Activated CD4-positive, alpha-beta T cell treated with anti-CD3 and anti-CD28 coated beads, Interleukin-2, amount 50 U/mL, for 1 hour (primary cell): ENCODE results near the gene GALNT18.

Source experiments
- DNase-seq: peaks from one replicate; pipeline ENCODE4 v3.0.0-alpha.2; 2020

Gene GALNT18

DNA sequence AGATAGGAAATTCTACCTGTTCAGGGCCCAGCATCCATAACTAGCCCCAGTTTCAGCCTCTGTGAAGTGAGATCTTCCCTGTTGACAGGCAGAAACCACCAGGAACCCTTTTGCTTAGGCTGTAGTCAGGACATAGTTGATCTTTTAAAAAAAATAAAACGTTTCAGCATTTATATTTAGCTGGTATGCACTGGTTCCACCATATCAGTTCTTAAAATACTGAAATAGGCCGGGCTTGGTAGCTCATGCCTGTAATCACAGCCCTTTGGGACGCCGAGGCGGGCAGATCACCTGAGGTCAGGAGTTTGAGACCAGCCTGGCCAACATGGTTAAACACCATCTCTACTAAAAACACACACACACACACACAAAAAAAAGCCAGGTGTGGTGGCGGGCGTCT lies 35.3 kb downstream of the GALNT18 start:
- no peak for DNase-seq

DNA sequence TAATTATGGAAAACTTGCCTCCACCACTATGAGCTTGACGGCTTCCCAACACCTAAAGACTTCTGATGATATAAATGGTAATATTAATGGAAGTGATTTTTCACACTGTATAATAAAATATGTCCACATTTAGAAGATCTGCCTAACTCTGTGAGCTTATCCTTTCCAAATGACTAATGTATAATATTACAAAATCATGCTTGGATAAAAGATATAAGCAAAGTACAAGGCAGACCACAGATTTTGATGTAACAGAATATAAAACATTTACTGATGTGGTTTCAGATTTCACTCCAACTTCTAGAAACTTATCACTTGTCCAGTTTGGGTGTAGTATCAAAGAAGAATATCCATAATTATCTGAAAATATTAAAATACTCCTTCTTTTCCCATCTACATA lies 36.9 kb downstream of the GALNT18 start:
- DNase-seq = no peak

DNA sequence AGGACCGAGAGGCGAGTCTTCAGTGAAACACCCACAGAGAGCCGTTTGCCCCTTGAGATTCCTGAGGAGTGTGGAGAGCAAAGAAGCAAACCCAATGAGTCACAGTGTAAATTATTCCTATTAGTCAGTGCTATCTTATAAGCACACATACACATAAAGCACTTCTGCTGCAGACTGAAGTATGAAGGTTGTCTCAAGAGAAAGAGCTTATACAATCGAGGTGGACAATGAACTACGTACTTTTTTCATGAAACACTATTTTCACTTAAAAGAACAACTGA lies 37.3 kb downstream of the GALNT18 start:
- no peak for DNase-seq

DNA sequence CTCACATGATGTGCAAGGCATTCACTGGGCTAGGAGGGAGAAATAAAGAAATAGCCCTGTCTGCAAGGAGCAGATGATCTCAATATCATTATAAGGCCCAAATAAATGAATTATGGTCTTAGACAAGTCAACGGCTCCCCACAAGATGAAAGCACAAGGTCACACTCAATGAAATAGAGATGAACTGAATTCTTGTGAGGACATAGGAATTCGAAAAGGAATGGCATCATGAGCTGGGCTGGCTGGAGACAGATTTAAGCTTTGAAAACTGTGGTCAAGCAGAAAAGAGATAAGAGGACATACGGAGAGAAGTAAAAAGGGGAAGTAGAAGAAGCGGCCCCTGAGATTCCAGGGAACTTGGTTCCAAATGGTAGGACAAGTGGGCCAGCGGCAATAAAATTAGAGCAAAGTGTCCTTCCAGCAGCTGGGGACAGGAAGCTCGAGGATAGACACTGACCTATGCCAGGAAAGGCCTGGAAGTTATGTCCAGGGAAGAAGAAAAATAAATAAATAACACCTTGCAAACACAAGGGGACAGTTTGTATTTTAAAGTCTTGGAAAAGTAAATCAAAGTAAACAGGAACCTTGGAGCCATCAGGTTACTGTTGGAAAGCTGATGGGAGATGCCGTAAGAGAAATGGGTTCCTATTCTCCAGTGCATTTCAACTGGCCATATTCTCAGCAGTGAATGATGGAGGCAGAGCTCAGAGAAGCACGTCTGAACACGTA lies 37.8 kb downstream of the GALNT18 start:
- DNase-seq = no peak

DNA sequence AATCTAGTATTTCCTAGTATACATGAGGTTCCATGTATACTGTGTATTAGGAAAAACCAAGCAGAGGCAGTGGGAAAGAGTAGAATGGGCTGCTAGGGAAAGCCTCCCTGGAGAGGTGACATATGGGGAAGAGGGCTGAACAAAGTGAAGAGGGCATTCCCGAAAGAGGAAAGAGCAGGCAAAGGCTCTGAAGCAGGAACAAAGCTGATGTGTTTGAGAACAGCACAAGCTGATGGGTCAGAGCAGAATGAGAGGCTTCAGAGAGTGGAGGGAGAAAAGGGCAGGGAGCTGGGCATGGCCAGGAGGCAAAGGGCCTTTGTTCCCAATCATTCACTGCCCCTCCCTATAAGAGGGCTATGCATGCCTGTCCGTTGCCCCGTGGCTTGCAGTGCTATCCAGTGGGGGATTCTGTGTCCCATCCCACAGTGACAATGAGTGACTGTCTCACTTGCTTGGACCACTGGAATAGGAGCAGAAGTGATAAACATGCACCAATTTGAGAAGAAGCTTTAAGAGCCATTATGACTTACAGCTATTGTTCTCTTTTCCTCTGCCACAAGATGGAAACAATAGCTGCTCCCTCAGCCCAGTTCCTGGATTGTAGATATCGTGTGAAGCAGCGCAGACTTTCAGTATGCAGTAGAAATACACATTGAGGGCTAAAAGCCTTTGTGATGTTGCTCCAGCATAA lies 39.6 kb downstream of the GALNT18 start:
- no peak for DNase-seq

DNA sequence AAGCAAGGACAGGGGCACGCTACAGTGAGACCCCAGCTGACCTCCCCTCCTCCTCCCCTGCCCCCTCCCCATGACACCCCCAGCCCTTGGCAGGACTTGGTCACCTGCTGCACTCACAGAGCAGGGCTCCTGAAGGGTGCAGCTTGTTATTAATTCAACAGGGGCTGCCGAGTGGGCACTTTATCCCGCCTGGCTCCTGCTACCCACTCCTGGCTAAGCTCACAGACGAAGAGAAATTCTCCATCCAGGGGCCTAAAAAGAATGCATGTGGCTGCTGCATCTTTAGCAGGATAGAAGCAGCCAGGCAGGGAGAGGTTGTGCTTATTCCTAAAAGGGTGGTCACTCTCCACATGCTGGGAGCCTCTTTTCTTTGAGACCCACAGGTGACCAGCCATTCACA lies 40.3 kb downstream of the GALNT18 start:
- no peak for DNase-seq

DNA sequence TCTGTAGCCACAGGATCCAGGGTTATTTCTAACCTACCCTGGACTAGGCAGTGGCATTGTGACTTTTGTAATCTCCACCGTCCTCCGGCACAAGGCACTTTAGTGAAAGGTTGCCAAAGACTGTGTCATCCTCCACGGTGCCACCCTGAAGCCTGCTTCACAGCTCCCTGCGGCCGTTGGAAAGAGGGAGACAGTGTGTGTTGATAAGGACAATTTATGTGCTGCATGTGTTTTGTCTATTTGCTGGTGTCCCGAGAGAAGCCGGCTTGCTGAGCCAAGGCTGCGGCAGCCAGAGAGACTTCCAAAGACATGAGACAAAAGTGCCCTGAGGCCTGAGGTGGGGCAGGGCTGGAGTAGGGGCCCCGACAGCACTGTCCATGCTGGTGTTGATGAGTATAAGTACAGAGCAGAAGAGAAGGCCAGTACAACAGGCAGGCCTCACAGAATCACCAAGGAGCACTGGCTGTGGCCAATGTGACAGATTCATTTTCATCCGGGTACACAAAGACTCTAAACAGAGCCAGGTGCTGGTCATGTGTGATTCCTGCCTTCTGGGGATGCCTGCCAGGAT lies 40.9 kb downstream of the GALNT18 start:
- DNase-seq = no peak

DNA sequence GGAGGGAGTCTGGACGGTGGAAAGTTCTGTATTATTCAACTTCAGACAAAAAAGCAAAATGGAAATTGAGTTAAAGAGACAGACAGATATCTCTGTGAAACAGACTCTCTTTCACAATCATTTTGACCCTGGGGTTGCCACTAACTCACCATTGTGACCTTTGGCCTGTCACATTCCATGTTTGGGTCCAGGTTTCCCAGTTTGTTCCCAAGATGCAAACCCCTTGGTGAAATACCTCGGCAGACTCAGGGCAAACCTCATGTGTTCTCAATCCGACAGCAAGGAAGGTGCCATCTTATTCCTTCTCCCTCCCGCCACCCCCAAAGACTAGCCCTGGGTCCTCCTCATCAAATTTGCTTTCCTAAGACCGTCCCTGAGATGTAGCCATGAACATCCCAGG lies 41.8 kb downstream of the GALNT18 start:
- no peak for DNase-seq

DNA sequence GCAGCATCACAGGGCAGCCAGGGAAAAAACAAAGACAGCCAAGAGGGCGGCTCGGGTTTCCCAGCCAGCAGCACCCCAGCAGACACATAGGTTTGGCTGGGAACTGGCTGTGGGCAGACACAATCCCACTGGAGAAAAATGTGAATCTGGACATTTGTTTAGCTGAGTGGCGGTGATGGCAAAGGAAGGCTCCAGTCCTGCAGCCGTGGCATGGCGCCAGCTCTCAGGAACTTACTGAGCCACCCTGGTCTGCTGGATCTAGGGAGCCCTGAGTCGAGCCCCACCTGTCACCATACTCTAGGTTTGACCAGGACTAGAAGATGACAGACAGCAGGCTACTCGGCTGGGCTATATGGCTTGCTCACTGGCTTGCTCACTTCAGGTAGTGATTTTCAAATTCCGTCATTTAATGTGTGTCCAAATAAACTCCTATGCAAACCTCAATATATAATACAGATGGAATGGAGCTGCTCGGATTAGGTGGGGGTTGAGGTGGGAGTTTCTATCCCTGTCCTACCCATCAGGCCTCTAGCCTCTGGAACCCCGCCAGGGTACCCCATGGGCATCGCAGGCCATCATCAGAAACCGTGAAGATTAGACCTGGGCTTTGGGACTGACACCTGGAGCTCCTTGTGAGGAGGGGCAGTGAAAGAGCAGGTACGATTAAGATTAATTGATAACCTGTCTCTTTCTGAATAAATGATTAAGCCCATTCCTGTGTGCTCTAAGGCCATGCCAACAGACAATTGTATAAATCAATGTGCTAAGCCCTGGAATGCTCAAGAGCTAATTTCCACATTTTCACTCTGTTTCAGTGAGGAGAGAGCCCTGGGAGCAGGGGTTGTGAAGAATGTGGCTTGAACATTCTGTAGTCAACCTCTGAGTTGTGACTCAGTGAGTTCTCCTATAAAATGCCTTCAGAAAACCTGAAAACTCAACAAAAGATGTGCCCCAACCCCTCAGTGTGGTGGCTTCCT lies 42.5 kb downstream of the GALNT18 start:
- no peak for DNase-seq

DNA sequence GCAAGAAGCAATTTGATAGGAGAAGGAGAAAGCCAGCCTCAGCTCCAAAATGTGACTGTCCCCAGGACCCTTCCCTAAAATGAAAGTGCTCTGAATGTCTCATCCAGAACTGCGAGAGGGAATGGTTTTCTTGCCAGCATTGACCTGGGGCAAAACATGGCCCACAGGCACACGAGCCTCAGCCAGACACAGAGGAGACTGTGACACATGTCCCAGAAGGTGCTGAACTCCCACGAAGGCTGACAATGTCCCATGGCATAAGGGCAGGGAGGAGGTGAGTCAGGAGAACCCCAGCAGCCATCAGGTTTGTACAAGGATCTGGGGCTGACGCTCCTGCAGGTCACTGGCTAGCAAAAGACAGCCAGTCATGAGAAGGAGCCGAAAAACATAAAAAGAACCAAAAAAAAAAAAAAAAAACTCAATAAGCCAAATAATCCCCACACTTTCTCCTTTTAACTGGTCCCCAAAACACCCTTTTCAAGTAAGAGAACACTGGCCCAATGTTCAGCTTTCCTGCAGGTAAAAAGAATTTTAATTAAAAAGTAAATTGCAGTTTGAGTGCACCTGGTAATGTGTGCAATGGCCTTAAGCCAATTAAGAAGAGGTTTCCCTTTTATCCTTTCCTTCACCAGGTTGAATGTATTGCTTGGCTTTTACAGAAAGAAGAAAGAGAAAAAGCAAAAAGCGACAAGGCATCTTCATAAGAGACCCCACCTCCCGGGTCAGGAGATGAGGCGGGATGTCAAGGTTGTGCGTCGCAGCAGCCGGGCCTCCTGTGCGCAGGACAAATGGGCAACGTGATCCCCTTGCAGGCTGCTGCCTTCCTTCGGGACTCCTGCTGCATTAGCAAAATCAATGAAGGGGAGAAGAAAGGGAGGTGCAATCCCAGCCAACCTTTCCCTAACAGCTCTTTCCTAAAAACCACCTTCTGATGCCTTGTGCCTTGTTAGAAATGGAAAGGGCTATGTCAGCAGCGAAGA lies 43.6 kb downstream of the GALNT18 start:
- DNase-seq = no peak

DNA sequence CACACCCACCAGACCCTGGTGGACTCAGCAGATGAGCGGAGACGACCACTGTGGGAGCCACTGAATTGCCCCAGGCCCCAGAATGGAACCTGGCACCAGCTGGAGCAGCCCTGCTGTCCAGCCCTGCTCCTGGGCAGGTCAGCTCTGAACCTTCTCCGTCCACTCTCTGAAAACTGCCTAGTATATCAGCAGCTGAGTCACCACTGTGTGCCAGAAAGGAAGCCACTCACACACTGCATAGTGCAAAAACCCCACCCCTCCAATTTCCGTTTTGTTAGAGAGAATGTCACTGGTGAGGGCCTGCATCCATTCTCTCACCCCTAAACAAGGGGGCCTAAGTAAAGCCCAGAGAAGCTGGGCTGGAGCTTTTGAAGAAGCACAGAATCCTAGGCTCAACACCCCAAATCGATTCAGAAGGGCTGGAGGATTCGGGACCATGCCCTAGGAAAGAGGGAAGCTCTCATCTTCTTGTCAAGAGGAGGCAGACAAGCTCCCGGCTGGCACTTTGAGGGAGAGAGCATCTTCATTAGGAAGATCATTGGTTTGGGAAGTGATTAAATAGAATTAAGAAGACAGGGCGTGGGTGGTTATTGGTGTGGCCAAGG lies 44.5 kb downstream of the GALNT18 start:
- DNase-seq = no peak

DNA sequence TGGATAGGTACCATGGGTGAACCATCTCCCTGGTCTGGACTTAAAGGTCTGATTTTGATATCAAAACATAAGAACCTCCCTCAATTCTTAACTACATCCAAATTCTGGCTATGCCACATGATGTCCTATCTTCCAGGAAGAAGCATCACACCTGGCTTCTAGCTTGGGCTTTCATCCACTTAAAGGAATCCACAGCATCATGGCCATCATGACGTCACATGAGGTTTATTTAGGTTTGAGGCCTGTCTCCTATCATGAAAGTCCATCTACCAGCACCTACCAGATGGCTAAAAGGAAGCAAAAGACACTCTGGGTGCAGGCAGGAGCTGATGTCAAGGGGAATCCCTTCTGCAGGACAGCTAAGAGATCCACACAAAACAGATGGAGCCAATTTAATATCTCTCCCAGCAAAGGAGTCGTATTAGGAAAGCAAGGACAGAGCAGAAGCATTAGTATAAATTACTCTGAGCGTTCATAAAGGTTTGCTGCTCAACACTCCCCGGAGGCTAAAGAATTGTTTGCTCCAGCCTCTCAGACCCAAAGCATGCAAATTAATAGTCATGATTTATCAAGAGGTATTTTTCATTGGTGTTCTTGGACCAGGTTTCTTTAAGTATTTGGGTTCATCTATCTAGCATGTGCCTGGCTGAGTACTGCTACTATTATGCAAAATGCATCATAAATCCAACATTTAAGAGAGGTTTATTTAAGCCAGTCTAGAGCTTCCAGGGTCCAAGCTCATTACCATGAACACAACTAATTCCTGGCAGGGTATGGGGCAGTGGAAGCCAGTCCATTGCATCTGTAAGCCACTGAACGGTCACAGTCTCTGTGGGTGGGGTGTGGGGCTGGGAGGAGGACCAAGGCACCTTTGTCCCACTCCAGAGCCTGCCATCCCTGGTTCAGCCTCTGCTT lies 47.2 kb downstream of the GALNT18 start:
- no peak for DNase-seq

DNA sequence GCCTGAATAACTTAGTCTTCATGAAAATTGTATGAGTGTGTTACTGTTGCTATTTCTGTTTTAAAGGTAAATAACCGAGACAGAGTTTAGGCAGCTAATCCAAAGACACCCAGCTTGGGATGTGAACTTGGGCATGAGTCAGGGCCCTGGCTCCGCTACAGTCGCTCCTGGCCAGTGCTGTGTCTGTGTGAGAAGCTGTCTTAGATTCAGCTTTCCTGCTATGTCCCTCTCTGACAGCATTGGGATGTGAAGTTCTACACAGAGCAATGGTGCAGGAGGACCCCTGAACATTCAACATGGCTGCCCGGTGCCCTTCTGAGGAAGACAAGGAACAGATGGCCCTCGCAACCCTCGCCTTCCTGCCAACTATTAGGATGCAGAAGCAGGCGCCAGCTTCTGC lies 49.4 kb downstream of the GALNT18 start:
- DNase-seq = no peak

DNA sequence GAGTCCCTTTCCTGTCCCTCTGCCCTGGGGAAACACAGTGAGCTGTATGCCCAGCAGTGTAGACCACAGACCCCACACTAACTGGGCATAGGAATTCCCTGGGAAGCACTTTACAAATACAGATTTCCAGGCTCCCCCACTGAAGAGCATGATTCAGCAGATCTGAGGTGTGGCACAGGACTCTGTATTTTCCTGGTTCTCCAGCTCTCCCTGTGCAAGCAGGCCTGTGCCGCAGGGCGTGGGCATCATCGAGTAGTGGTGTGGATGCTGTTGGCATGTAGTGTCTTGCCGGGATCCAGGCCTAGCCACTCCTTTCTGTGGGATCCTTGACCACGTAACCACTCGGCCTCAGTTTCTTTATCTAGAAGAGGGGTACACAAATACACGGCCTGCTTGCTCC lies 49.9 kb downstream of the GALNT18 start:
- no peak for DNase-seq

DNA sequence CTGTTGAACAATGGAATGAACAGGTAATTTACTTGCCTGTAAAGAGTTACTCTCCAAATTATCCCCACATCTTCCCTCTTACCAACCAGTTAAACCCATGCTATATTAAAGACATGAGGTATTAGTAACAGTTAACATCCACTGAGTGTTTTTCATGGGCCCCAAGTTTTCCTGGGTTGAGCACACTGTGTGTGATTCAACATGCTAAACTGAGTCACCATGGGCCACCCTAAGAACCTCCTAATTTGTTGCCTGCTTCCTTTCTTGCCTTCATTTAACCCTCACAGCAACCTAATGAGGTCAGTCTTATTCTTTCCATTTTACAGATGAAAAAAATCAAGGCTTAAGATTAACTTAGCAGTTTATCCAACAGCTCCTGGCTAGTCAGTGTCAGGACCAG lies 51.0 kb downstream of the GALNT18 start:
- DNase-seq = no peak

DNA sequence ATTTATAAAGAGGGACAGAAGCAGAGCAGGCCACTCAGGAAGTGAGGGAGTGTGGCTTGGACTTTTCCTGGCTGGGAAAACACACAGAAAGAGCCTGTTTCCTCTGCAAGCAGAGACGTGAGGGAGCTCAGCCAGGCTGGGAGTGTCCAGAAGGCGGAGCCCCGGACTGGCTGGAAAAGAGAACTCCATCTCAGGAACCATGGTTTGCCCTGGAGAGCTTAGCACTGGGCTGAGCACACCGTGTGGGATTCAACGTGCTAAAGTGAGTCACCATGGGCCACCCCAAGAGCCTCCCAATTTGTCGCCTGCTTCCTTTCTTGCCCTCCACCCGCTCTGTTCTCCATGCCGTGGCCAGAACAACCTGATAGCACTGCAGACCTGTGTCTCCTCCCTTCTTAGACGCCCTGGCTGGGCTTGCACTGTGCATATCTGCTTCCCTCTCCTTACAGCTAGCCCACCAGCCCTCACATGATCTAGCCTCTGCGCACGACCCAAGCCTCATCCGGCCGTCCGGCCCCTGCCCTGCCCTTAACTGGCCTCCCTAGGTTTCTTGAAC lies 51.8 kb downstream of the GALNT18 start:
- no peak for DNase-seq

DNA sequence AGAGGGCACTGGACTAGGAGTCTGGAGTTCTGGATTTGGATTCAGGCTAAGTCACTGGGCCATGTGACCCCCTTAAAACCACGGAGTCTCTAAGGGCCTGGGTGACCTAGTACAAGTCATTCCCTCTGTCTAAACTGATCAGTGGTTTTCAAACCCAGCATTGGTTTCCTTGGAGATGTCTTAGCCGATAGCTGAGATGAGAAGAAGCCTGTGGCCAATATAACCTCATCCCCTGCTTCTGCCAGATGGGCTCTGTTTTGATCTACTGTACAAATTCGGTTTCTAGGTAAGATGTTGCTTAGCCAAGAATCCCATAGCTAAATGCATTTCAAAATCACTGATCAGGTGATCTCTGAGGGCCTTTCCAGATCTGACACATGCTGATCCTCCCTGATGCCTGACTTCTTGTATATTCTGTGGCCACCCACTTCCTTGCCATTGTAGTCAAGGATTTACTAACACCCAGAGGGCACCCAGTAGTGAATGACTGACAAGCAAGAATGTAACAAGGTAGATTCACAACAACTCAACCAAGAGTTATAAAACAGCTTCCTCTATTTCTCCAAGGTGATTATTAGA lies 53.1 kb downstream of the GALNT18 start:
- DNase-seq = no peak

DNA sequence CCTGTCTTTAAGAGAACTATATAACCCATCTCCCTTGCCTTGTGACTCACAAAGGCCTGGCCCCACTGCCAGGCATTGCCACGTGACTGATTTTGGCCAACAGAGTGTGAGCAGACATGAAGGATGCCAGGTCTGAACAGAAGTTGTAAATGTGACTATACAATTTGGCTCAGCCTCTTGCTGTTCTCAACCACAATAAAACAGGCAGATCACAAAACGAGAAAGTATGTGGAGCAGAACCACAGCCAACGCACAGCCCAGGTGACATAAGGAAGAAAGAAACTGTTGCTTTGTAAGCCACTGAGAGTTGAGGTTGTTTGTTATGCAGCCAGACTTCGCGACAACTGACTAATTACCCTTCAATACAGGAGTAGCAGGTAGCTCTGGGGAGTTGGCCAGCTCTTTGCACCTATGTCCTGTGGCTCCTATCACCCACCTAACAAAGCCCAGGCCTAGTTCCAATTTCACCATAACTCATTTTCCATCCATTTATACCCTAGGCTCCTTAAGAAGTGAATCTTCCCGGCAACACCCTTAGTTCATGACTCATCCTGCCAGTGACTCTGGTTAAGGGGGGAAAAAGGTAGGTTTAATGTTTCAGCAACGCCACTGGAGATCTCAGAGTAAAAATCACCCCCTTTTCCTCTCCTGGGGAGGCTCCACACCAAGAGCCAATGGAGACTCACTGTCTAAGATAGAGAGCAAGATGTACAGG lies 53.7 kb downstream of the GALNT18 start:
- DNase-seq = no peak

DNA sequence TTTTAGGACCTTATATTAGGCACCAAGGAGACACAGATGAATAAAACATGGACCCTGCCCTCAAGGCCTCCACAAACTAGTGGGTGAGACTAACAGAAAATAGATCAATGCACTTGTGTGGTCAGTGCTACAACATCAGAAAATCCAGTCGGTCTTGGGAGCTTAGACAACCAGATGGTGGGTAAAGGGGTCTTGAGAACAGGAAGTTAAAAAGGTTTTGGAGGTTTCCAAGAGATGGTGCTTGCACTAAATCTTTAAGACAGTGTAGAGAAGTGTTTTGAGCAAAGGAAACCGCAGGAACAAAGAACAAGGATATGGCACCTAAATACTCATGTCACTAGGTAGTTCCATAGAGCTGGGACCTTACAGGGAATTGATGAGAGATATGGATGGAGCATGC lies 56.2 kb downstream of the GALNT18 start:
- DNase-seq = no peak
